CD4-positive, alpha-beta T cell treated with Interferon alpha-2 for 1 hour (primary cell): ENCODE results near the gene PTCHD1.

ENCODE experiments used
- DNase-seq, 2 donors: peaks; one replicate each; pipeline ENCODE4 v3.0.0-alpha.2; 2020 to 2022

The PTCHD1 gene

DNA sequence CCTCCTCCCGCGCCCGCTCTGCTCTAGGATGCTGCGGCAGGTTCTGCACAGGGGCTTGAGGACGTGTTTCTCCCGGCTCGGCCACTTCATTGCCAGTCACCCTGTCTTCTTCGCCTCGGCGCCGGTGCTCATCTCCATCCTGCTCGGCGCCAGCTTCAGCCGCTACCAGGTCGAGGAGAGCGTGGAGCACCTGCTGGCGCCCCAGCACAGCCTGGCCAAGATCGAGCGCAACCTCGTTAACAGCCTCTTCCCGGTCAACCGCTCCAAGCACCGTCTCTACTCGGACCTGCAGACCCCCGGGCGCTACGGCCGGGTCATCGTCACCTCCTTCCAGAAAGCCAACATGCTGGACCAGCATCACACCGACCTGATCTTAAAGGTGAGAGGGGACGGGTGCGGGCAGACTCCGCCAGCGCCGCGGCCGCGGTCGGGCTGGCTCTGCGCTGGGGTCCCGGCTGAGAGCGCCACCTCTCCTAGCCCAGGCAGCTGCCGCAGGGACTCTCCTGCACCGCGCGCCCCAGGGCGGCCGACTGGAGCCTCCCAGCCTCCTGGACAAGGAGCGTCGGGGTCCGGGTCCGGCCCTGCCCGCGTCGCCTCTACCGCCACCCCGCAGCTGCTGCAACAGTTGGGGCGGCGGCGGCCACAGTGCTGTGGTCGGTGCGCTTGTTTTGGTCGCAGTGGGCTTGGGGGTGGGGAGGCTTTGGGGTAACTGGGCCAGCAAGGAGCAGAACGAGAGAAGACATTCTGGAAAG is at the start of gene PTCHD1:
Gene PTCHD1, plus strand, starts transcription at position 2 of the 752 bp plus-strand sequence. Its CDS starts 27 bp downstream, at position 29.
- DNase-seq = no peak

DNA sequence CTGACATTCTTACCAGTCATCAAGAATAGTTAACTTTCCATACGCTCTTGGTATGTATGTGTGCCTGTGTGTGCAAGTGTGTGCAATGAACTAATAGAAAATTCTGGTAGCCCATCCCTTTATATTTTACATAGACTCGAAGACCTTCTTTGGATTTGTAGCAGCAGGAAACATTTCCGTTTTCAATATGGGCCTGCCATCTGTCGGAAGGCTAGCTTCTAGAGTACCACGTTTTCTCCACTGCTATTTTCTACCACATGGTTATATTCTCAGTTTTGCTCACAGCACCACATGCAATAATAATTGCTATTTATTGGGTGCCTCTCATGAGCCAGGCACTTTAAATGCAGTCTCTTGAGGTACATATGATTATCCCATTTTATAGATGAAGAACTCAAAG is 47.9 kb upstream of the PTCHD1 start:
- DNase-seq = no peak

DNA sequence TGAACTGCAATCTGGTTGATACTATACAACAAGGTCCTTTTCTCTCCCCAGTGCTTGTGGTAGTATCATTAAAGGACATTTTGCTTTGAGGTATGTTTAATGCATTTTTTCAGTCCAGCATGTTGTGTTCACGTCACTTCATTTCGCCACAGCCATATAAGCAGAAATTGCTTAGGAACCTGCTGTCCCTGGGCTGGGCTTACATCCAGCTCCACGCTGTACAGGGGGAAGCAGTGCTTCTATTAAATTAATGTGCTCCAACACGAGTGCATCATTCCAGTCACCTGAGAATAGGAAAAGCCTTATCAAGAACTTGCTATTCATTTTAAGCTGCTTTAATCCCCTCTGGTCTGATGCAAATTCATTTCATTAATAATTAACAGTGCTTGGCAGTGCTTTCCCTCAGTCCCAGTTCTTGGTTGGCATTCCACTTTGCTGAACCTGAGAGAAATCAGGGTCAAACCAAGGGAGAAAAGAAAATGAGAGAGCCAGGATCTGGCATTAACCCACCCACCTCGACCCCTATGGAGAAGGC is 47.4 kb upstream of the PTCHD1 start:
- no peak for DNase-seq

DNA sequence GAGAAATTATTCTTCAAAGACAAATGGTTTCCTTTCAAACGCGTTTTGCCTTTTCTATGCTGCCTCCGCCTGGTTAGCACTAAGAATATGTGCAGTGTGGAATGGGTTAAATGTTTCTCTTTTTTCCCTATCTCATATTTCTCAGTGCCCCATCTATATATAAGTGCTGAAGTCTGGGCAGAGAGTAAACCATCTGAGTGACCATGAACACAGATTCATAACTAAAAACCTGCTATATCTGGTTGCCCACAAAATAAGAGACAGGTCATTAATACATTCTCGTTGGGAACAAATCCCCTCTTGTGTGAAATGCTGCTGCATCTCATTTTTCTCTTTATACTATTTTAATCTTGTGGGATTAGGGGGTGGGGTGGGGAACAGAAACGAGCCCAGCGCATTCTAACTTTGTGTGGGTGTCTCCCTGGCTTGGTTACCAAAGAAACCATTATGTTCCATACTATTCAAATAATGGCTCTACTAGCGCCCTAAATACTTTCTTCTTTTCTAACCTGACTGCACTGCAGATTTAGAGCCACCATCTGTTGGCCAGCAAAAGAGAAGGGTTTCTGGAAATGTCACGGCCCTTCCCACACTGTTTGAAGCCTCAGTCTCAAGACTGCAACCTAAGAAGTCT is 42.2 kb upstream of the PTCHD1 start:
- DNase-seq = no peak

DNA sequence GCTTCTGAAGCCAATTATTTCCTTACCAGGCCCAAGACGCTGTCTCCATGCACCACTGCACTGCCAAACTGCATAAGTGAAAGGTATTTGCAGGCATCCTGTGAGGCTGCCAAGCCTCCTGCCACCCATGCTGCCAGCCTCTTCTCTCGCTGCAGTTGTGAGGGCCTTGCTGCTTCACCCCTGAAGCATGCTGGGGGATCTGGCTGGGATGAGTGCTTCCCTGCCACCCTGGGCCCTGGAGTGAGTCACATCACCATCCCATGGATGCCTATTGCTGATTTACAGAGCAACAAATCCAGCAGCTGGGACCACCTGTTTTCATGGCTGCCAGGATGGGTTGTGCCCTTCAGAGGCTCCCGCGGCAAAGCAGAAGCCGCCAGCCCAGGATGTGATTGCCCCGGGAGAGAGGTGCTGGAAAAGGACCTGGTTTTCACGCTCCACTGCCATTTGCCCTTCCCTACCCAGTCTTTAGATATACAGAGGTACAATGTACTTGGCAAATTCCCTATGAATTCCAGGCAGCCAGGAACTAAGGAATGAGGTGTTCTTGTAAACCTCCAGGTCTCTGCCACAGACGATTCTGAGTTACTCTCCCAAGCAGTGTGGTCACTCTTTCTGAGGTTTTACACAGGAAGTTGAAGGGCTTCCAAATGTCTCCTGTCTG is 41.5 kb upstream of the PTCHD1 start:
- DNase-seq = no peak

DNA sequence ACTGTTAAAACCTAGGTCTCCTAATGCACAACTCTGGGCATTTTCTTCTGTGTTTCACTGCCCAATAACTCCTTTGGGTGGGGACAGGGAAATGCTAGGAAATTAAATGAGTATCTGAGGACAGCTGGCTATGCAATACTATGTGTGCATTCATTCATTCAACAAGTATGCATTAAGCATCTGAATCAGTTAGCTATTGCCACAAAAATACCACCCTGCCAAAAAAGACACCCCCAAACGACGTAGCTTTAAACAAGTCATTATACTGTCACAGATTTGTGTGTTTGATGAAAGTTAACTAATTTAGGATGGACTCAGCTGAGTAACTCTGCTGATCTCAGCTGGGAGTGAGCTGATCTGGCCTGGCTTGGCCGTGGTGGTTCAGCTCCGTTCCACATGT is 29.8 kb upstream of the PTCHD1 start:
- no peak for DNase-seq

DNA sequence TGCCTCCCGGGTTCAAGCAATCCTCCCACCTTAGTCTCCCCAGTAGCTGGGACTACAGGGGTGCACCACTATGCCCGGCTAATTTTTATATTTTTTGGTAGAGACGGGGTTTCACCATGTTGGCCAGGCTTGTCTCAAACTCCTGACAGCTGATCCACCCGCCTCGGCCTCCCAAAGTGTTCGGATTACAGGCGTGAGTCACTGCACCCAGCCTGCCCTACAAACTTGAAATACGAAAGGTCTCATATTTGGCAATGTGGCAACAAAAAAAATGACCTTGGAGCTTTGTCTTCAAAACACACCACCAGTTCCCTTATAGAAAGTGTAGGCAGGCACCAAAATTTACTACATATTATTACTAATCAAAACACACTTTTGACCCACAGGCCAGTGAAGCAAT is 22.9 kb upstream of the PTCHD1 start:
- no peak for DNase-seq

DNA sequence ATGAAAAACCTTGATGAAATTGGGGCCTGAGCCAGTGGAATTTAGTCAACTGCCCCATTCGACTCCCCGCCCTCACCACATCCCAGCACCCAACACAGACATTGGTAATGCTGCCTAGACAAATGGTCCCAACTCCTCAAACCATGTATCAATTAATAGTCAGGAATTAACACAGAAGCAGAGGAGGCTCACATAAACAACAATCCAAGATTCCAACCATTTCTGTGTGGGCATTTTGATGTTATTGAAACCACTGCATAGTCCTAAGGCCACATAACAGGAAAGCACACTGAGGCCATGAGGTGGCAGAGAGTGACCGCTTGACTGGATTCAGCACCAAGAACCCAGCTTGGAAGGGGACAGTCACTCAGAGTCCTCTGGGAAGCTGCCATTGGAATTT is 22.5 kb upstream of the PTCHD1 start:
- no peak for DNase-seq

DNA sequence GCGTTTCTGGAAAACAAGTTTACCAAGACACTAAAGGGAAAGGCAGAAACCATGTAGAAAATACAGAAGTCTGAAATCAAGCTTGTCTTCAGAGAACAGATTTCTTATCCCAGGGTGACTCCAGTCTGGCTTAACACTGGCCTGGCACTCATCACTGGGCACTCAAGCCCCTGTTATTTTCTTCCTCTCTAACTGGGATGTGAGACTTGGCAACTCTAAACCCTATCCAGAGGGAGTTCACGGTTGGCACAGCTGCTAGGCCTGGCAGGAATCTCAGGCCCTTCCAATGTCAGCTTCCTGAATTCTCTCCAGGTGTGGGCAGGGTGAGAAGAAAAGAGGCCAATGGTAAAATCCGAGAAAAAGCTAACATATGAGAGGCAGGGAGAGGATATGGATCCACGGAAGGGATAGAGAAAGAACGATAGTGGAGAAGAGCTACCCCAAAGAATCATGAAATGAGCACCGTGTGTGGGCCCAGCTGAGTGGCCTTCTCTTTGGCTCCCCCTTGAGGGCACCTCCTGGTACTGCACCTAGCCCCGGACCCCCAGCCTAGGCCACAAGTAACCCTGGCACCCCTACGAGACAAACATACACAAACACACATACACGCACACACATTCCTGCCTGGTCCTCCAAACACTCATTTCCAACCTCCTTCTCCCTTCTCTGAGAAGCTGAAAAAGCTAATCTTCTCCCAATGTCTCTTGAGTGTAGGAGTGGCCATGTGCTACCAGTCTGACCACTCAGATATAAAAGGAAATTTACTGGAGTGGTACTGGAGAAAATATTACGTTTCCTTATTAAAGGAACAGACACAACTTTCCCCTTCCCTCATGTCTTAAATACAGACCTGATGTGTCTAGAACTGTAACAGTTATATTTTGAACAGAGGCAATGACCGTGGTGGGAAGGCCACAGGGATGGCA is 16.6 kb upstream of the PTCHD1 start:
- peak in 1 of 2 donors; percentile 15 for DNase-seq

DNA sequence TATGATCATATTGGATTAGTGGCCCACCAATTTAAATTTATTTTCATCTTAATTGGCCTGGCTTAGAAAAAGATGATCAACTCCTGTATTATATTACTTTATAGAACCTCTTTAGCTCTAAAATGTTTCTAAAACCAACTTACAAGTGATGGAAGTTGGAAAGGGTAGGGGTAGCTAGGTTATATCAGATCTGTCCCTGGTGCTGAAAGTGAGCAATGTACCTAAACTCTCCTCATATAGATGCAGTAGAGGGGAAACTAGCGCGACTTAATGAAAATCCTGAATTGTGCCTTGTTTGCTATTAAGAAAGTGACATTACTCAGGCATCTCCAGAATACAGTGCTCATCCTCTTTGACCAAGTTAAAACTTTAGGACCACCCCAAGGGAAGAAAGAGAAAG is 7.5 kb upstream of the PTCHD1 start:
- no peak for DNase-seq

DNA sequence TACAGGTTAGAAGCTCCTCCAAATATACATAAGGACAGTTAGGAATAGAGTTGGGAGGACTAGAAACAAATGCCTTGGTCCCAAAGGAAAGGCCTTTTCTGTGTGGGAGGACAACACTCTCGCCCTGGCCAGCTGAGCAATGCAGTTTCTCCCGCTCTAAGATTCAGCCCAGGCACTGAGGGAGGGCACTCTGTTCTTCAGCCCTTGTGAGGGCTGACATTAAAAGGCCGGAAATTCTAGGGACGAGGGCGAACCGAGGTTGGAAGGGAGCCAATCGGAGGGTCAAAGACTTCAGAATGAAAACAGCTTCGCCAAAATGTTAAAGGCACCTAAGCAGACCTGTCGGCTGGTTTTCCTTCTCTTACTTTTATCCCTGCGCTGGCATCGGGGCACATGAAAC is 2.9 kb upstream of the PTCHD1 start:
- DNase-seq = no peak

DNA sequence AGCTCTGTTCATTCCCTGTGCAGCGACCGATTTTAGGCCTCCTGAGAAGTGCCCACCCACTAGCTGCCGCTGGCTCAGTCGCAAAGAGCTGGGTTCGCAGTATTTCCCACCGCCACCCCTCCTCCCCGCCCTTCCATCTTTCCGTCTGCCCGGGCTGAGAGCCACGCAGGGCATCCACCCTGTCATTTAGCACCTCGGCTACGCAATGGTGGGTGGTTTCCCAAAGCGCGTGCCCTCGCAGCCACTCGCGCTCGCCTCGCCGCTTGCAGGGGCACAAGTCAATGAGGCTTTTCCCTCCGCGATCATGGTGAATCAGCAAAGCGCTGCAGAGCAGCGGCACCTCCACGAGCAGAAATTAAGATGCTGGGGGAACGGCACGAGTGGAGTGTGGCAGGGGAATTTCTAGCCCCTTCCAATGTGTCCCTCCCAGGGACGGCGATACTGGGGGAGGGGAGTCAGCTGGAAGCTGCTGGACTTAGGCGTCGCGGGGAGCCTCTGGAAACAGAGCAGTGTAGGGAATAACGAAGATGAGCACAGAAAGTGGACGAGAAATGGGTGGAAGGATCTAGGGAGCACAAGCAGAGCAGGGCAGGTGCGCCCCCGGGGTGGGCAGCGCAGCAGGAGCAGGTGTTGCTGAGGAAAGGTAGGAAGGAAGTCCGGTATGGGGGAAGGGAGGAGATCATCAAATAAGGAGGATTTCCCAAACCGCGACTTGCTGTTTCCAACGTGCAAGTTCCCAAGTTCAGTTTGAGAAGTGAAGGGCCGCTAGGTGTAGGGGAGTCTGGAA is 2.4 kb upstream of the PTCHD1 start:
- no peak for DNase-seq

DNA sequence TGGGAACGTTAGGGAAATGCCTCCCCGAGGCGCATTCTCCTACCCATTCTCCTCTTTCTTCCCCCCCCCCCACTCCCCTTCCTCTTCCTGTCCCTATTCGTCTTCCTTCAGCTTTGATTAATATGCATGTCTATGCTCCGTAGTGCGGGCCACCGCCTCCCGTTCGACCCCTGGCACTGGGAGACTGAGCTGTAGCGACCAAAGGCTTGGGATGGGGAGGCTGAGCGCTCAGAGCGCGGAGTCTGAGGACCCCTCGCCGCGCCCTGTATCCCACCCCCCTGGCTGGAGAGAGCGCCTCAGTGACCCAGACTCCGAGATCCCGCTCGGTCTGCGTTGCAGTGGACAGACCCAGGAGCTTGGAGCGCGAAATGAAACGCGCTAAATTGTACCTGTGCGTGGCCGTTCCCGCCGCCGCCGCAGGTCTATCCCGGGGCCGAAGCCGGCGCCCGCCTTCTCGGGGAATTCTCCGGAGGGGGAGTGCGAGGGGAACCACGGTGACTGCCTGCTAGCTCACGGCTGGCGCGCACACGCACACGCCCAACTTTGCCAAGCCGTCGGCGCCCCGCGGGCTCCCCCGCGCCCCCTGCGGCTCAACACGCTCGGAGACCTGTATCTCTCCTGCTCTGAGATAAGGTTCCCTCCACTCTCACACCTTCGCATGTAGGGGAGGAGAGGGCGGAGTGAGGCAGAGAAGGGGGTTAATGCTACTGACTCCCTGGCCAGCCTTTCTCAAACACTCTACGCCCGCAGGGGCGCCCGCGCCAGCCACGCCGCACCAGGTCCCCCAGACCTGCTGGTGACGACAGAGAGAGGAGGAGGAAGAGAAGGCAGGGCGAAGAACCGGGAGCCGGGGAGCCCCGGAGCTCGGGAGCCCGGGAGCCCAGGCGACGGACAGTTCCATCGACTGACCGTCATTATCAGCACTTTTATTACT is 1.5 kb upstream of the PTCHD1 start:
- DNase-seq = no peak

DNA sequence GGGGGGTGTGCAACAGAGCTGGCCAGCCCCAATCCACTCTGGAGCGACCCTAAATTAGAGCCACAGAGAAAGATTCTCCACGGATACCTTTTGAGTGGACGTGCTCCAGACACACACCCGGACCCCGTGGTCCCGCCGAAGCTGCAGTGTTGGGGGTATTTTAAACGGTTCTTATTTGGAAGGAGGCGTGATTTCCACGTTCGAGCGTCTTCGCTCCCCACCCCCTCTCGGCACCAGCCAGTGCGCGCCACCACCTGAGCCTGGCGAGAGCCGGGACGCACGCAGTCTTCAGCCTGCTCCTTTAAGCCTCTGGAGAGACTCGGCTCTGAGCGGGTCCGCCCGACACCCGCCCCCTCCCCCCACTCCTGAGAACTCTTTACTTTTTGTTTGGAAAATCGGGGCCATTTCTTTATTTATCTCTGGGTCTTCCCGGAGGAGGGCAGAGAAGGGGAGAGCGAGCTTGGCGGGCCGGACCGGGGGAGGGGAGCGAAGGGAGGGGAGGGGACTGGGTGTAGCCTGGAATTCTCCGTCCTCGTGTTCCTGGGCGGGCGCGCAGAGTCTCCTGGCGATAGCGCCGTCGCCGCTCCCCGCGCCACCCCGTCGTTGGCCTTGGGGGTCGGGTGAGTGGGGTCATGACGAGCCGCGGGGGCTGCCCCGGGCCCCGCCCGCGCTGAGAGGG is 668 bp upstream of the PTCHD1 start:
- no peak for DNase-seq

DNA sequence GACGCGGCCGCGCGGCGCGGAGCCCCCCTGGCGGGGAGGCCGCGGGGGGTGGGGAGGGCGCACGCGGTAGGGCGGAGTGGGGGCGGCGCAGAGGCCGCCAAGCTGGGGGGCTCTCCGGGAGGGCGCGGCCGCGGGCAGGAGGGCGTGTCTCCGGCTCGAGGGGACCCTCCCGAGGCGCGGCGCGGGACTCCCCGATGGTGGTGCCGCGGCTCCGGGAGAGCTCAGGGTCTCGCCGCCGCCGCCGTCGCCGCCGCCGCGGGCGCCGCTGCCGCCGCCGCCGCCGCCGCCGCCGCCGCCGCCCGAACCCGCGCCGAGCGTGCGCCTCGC is 165 bp upstream of the PTCHD1 start:
- no peak for DNase-seq

DNA sequence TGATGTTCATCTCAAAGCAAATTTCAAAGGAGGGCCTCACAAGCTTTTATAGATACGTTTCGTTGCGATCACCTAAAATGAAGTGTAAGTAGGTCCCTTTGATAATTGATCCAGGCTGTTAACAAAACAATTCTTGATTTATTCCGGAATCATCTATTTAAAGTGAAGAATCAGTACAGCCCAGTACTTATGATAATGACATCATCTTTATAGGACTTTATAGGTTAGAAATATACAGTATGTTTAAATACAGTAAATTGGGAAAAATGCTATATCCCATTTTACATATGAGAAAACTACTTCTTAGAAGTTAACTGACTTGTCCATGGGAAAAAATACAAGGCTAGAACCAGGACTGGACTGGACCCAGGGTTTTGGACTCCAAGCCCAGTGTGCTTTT is 3.7 kb downstream of the PTCHD1 start:
- DNase-seq = no peak

DNA sequence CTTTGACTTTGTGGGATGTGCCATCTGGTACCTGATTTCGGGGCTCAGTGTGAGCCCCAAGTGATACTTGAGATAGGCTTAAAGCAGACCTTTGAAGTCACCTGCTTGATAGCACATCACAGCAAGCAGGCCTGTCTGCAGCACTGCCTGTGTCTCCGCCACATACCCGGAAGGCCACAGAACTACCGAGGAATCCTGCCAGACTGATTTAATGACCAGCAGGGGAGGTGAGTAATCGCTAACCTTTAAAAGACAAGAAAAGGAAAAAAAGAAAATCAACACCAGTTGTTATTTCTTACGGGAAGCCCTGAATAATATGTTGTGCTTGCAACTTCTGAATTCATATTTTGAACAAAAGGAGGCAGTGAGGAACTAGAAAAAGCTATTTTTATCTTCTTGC is 6.8 kb downstream of the PTCHD1 start:
- no peak for DNase-seq

DNA sequence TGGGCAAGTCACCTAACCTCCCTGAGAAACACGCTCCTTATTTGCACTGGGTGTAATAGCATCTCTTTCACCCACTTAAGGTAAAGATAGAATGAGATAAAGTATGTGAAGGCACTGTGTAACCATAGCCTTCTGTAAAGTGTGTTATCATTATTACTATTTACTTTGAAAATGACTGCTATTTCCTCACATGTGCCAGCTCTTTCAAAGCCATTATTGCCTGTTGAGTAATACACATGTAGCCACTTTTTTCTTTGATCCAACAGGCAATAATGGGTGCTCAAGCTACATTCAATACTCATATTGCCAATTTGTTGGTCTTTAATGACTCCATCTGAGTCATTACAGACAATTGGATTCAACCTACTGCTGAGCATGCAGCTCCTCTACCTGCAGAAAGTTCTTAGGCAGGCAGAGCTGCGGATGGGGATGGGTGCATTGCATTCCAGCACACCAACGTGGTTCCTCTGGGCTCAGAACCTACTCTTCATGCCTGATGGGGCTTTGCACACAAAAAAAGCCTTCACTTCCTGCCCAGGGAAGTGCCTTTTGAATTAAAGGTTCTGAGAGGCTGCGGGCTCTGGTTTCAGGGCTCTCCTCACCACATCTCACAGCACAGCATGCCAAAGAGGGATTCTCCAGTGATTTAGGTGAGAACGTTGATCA is 9.7 kb downstream of the PTCHD1 start:
- DNase-seq = no peak

DNA sequence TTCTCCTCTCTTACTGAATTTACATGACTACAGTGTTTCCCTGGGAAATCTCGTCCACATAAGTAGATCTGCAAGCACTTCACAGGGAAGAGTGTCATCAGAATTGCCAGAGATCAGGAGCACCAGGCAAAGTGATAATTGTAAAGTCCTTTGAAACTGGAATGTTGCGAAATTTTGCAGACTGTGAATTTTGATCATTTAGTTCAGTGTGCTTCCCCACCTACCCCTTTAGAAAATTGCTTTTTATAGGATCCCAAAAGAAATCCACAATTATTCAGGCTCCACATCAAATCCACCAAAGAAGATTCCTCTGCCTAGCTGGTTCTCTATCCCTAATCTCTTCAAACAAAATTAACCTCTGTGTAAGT is 10.2 kb downstream of the PTCHD1 start:
- DNase-seq = no peak

DNA sequence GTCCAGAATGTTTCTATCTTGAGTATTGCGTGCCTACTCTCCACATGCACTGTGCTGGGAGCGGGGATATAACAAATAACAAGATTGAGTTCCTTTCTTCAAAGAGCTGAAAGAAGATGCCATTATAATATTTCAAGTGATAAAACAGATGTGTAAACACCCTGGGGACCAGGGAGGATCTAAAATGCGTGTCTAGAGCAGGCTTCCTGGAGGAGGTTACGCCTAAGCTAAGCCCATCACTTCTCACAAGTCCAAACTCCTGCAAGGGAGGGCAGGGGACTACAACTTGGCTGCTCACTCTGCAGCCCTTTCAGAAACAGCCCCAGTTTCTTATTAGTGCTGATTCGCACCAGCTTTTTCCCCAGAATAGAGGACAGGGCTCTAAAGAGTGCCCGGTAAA is 21.5 kb downstream of the PTCHD1 start:
- DNase-seq = no peak
